Fibroblast of pulmonary artery (primary cell): ENCODE results near the gene DNAJC15.

Source experiments
- DNase-seq: peaks from one replicate; pipeline ENCODE4 v3.0.0-alpha.2; 2010; ENCODE audit warnings: low read depth
- H3K4me3 ChIP-seq: replicated peaks from 2 replicates; pipeline ENCODE4 v1.5.1; 2011; ENCODE audit warnings: low read depth, mild to moderate bottlenecking, control low read depth, low read length, moderate library complexity
- TF ChIP-seq, protein P1 (sequence below): IDR thresholded peaks from 2 replicates; pipeline ENCODE4 v1.5.1; 2011; ENCODE audit warnings: mild to moderate bottlenecking, control low read depth, low read length, inconsistent platforms; ENCODE audit errors: missing control alignments

The DNAJC15 gene

DNA sequence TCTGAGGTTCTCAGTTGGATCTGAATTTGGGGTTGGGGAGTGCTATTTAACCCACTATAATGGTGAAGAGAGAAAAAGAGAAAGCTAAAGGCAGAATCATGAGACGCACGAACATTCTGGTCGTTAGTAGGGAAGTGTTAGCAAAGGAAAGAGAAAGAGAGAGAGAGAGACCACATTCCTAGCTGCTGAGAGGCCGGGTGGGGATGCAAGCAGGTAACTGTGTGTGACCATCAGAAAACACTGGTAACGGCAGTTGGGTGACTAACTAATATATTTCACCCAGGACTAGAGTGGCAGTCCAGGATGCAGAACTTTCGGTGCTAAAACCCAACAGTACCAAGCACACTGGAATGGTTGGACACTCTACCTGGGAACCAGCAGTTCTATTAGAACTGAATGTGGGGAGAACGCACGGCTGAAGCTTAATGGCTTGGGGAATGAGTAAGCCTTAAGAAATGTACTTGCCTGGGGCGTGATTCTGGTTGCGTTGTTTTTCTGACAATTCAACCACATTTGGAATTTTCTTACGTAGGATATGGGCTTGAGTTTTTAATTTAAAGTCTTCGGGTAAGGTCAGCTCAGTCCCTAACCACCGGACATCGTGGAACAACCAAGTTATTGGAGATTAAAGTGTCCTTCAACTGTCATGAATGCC is 130.2 kb downstream of the DNAJC15 start:
- no peak overlapping the region for H3K4me3 ChIP-seq
- TF ChIP-seq, protein P1, sequence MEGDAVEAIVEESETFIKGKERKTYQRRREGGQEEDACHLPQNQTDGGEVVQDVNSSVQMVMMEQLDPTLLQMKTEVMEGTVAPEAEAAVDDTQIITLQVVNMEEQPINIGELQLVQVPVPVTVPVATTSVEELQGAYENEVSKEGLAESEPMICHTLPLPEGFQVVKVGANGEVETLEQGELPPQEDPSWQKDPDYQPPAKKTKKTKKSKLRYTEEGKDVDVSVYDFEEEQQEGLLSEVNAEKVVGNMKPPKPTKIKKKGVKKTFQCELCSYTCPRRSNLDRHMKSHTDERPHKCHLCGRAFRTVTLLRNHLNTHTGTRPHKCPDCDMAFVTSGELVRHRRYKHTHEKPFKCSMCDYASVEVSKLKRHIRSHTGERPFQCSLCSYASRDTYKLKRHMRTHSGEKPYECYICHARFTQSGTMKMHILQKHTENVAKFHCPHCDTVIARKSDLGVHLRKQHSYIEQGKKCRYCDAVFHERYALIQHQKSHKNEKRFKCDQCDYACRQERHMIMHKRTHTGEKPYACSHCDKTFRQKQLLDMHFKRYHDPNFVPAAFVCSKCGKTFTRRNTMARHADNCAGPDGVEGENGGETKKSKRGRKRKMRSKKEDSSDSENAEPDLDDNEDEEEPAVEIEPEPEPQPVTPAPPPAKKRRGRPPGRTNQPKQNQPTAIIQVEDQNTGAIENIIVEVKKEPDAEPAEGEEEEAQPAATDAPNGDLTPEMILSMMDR, result no peak
- peak; percentile 70 for DNase-seq

DNA sequence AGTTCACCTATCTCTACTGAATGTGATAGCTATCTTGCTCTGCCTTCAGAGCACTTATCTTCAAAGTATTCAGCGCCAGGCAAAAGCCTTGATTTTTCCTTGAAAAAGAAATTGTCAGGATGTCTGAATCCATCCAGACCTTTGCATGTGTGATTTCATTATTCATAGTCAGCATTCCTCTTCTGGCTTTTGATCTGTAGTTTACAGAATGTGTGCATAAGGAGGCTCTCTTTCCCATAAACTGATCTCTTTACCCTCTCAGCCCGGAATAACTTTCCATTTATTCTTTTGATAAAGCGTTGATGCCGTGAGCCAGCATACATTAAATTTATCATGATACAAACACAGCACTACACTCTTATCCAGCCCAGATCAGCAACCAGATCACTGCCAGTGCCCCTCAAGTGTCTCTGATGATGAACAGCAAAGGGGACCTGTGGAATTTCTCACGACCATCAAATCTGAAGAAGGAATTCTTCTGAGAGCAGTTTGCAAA is 130.8 kb downstream of the DNAJC15 start:
- TF ChIP-seq, protein P1, result no peak
- DNase-seq, result no peak
- H3K4me3 ChIP-seq, result no peak overlapping the region

DNA sequence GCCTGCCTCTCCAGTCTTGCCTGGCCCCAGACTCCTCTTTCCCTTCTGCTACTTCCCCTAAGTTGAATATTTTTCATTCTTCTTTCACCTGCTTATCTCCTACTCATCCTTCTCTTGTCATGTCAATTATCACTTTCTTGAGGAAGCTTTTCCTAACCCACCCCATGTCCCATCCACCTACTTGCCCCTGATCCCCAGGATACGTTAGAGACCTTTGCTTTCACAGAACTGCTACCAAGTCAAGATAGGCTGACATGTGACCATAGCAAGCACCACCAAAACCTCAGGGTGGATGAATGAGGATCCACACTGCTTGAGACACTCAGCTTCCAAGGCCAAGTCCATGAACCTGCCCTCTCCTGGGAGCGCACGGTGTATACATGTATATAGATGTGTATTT is 131.5 kb downstream of the DNAJC15 start:
- DNase-seq, result no peak
- TF ChIP-seq, protein P1, result no peak
- H3K4me3 ChIP-seq, result no peak overlapping the region

DNA sequence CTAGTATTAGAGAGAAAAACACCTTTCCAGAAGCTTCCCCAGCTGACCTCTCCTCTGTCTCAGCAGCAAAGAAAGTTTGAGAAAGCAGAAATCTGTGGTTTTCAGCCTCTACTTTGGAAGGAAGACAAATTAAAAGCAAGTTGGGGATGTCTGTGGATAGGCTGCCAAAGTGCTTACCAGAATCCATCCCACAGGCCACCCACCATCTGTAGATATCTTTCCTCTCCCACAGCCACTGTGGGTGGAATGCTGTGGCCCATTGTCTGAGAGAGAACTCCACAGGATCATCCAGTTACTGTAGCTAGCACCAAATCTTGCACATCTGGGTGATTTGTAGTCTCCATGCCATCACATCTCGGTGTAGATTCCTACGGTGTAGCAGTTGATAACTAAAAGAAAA is 133.5 kb downstream of the DNAJC15 start:
- no peak for DNase-seq
- TF ChIP-seq, protein P1, result no peak
- H3K4me3 ChIP-seq, result no peak overlapping the region

DNA sequence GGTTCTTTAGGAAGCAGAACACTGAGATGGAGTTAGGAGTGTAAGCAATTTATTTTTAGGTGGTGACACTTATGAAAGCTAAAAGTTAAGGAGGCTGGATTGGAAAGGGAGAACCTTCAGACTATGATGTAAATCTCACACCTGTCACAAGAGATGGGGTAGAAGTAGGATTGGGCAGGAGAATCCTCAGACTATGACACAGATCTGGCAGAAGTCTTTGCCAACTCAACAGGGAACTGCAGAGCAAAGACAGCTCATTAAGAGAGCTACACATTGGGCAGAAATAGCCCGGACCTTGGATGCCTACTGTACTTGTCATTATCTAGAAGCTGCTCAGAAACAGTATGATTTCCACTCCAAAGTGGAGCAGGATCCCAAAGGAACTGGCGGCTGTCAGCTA is 134.4 kb downstream of the DNAJC15 start:
- no peak overlapping the region for H3K4me3 ChIP-seq
- TF ChIP-seq, protein P1, result no peak
- DNase-seq, result no peak

DNA sequence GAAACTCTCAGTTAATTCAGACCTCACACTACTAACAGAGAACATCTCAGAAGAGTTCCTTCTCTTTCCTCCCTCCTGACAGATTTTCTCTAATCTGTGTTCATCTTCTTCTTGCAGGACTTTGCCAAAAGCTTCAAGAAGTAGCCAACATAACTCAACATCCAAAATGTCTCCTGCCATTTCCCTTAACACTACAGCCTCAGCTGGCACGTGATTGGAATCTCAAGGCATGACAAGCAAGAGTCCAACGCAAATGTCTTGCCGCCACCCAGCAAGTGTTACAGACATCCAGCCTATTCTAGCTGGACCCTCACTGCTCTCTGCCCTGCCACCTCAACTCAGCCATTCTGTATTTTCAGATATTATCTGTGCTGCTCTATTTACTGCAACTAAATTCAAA is 135.1 kb downstream of the DNAJC15 start:
- TF ChIP-seq, protein P1, result no peak
- no peak for DNase-seq
- H3K4me3 ChIP-seq, result no peak overlapping the region

DNA sequence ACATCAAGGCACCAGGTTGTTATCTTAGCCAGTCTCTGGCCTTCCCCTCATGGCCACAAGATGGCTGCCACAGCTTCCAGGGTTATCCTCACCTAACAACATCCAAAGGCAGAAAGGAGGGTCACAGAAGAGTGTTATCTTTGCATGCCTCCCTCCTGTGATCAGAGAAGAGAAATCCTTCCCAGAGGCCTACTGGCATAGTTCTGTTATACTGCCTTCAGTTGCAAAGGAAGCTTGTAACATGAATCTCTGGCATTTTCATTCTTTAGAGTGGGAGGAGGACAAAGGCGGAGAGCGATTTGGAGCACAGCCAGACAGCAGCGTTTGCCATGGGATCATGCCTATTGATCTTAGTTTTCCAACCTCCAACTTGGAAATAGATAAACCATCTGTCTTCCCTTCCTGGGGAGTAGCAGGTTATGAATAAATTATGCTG is 135.7 kb downstream of the DNAJC15 start:
- no peak overlapping the region for H3K4me3 ChIP-seq
- peak; percentile 67 for DNase-seq
- TF ChIP-seq, protein P1, result peak; percentile 22
